Activated CD4-positive, alpha-beta T cell treated with anti-CD3 and anti-CD28 coated beads, Interleukin-2, amount 10 ng/mL, durations not matched to agents 7 days and 5 days (primary cell): ENCODE results near the gene ENKUR. TPM values are rescaled to one million over a fixed set of nuclear protein-coding genes. Genes with fewer than 3 reads are reported as not detected.
"Not testable (repeated sequence)": the region's sequence is repeated elsewhere in the genome, so short reads cannot be mapped to it uniquely, and the experiment has no call there.

Source experiments
- CTCF ChIA-PET: fragments of 350-600 bp; sonication (Branson Sonifier 250); formaldehyde crosslinking; loops from one replicate; lab custom pipeline; 2021; ENCODE audit warnings: antibody characterized with exemption; lab: Charles Lee
- POLR2A ChIA-PET: fragments of 350-600 bp; sonication (Branson Sonifier 250); formaldehyde crosslinking; loops from one replicate; lab custom pipeline; 2021; ENCODE audit warnings: antibody characterized with exemption; lab: Charles Lee
- DNase-seq: peaks from one replicate; pipeline ENCODE4 v3.0.0-alpha.2; 2020
- H3K27ac Mint-ChIP-seq: one replicate; pipeline ENCODE4 v1.8.0; 2021; ENCODE audit warnings: mild to moderate bottlenecking, moderate library complexity, mixed read lengths
- H3K27me3 Mint-ChIP-seq: one replicate; pipeline ENCODE4 v1.8.0; 2021; ENCODE audit warnings: mixed read lengths
- H3K36me3 Mint-ChIP-seq: one replicate; pipeline ENCODE4 v1.8.0; 2021; ENCODE audit warnings: low read depth, mixed read lengths
- H3K4me1 Mint-ChIP-seq: one replicate; pipeline ENCODE4 v1.8.0; 2021; ENCODE audit warnings: mixed read lengths
- H3K4me3 Mint-ChIP-seq: one replicate; pipeline ENCODE4 v1.8.0; 2021; ENCODE audit warnings: mild to moderate bottlenecking, moderate library complexity, mixed read lengths
- H3K9me3 Mint-ChIP-seq: one replicate; pipeline ENCODE4 v1.8.0; 2021; ENCODE audit warnings: mixed read lengths
- total RNA-seq, 2 experiments: library from RNA; stranded (reverse); gene quantifications; one replicate each; pipeline ENCODE4 v1.2.3, GENCODE V29; 2021

Gene ENKUR
- total RNA-seq, 2 experiments from 2014 or later, result not detected

GRCh38 chr10:24963521-24964041 lies 52.4 kb downstream of the ENKUR start:
- Mint-ChIP-seq H3K9me3 (no peaks in the 10 kb centered on the region), H3K27me3 (peaks cover 3% of the 10 kb centered on the region), H3K4me3 (no peak overlapping the region), H3K36me3 (no peaks in the 10 kb centered on the region), H3K4me1 (no peaks in the 10 kb centered on the region), H3K27ac (no peak overlapping the region)
- ChIA-PET CTCF (interaction anchor here (1.2 kb wide), 1 partner anchor 15 kb away, joined by 4 read pairs; no protein-coding TSS in a partner anchor), POLR2A (no interaction called here)
- no peak for DNase-seq

- POLR2A ChIA-PET, result no interaction called here
- no peaks in the 10 kb centered on the region for H3K36me3 Mint-ChIP-seq
- DNase-seq, result no peak
- CTCF ChIA-PET, result interaction anchor here (1.2 kb wide), 1 partner anchor 15 kb away, joined by 4 read pairs; no protein-coding TSS in a partner anchor
- no peak overlapping the region for H3K4me3 Mint-ChIP-seq
- H3K9me3 Mint-ChIP-seq, result no peaks in the 10 kb centered on the region
- H3K27ac Mint-ChIP-seq, result no peak overlapping the region
- peaks cover 3% of the 10 kb centered on the region for H3K27me3 Mint-ChIP-seq
- no peaks in the 10 kb centered on the region for H3K4me1 Mint-ChIP-seq
Observed at GRCh38 chr10:24962995-24963394, 53.0 kb downstream of the ENKUR start.

GRCh38 chr10:24961582-24961981 lies 54.4 kb downstream of the ENKUR start:
- Mint-ChIP-seq H3K4me1 (no peaks in the 10 kb centered on the region), H3K27me3 (peaks cover 3% of the 10 kb centered on the region), H3K4me3 (no peak overlapping the region), H3K36me3 (no peaks in the 10 kb centered on the region), H3K27ac (no peak overlapping the region), H3K9me3 (no peaks in the 10 kb centered on the region)
- POLR2A ChIA-PET, result no interaction called here
- no peak for DNase-seq
- CTCF ChIA-PET, result no interaction called here

GRCh38 chr10:24959382-24959730 lies 56.6 kb downstream of the ENKUR start:
- Mint-ChIP-seq H3K27ac (no peak overlapping the region), H3K4me3 (no peak overlapping the region), H3K27me3 (no peaks in the 10 kb centered on the region), H3K36me3 (no peaks in the 10 kb centered on the region), H3K9me3 (no peaks in the 10 kb centered on the region), H3K4me1 (no peaks in the 10 kb centered on the region)
- ChIA-PET CTCF (no interaction called here), POLR2A (no interaction called here)
- no peak for DNase-seq

- ChIA-PET CTCF (no interaction called here), POLR2A (no interaction called here)
- H3K27ac Mint-ChIP-seq, result no peak overlapping the region
- no peak overlapping the region for H3K4me3 Mint-ChIP-seq
- H3K36me3 Mint-ChIP-seq, result no peaks in the 10 kb centered on the region
- no peaks in the 10 kb centered on the region for H3K4me1 Mint-ChIP-seq
- H3K9me3 Mint-ChIP-seq, result no peaks in the 10 kb centered on the region
- no peak for DNase-seq
- no peaks in the 10 kb centered on the region for H3K27me3 Mint-ChIP-seq
Observed at GRCh38 chr10:24958721-24959381, 57.1 kb downstream of the ENKUR start.

- Mint-ChIP-seq H3K4me1 (peaks cover 5% of the 10 kb centered on the region), H3K36me3 (no peaks in the 10 kb centered on the region), H3K27me3 (no peaks in the 10 kb centered on the region), H3K9me3 (no peaks in the 10 kb centered on the region), H3K27ac (no peak overlapping the region), H3K4me3 (no peak overlapping the region)
- CTCF ChIA-PET, result no interaction called here
- DNase-seq, result no peak
- POLR2A ChIA-PET, result no interaction called here
Observed at GRCh38 chr10:24958091-24958720, 57.8 kb downstream of the ENKUR start.

GRCh38 chr10:24957624-24958051 lies 58.3 kb downstream of the ENKUR start:
- POLR2A ChIA-PET, CTCF ChIA-PET, H3K4me1 Mint-ChIP-seq, H3K27ac Mint-ChIP-seq, H3K4me3 Mint-ChIP-seq, H3K27me3 Mint-ChIP-seq, H3K36me3 Mint-ChIP-seq, H3K9me3 Mint-ChIP-seq, DNase-seq: not testable (repeated sequence)

GRCh38 chr10:24953675-24954074 lies 62.3 kb downstream of the ENKUR start:
- H3K4me3 Mint-ChIP-seq, result peak overlapping the region; percentile 68
- H3K27me3 Mint-ChIP-seq, result no peaks in the 10 kb centered on the region
- H3K36me3 Mint-ChIP-seq, result no peaks in the 10 kb centered on the region
- ChIA-PET CTCF (interaction anchor here (0.7 to 1.6 kb wide), 3 partner anchors 8 to 24 kb away, joined by 3 to 4 read pairs (median 3); no protein-coding TSS in a partner anchor), POLR2A (no interaction called here)
- H3K27ac Mint-ChIP-seq, result peak overlapping the region; percentile 72
- DNase-seq, result no peak
- H3K9me3 Mint-ChIP-seq, result no peaks in the 10 kb centered on the region
- H3K4me1 Mint-ChIP-seq, result peaks cover 20% of the 10 kb centered on the region

- no peaks in the 10 kb centered on the region for H3K27me3 Mint-ChIP-seq
- POLR2A ChIA-PET, result no interaction called here
- peak overlapping the region; percentile 68 for H3K4me3 Mint-ChIP-seq
- H3K9me3 Mint-ChIP-seq, result no peaks in the 10 kb centered on the region
- CTCF ChIA-PET, result interaction anchor here (0.7 to 1.6 kb wide), 5 partner anchors 7 to 154 kb away, joined by 3 to 5 read pairs (median 4); no protein-coding TSS in a partner anchor
- peaks cover 24% of the 10 kb centered on the region for H3K4me1 Mint-ChIP-seq
- peak overlapping the region; percentile 80 for H3K27ac Mint-ChIP-seq
- H3K36me3 Mint-ChIP-seq, result no peaks in the 10 kb centered on the region
- DNase-seq, result peak; percentile 37
Observed at GRCh38 chr10:24952707-24953645, 63.0 kb downstream of the ENKUR start.

GRCh38 chr10:24952143-24952706 lies 63.7 kb downstream of the ENKUR start, which contains the start of gene PRTFDC1:
TSS of gene PRTFDC1 (minus strand) at chr10:24952606. CDS start at chr10:24952575, 31 bp downstream.
- CTCF ChIA-PET, result interaction anchor here (0.5 to 1.5 kb wide), 4 partner anchors 12 to 259 kb away, joined by 3 to 6 read pairs (median 5); no protein-coding TSS in a partner anchor
- H3K4me1 Mint-ChIP-seq, result peaks cover 26% of the 10 kb centered on the region
- no peaks in the 10 kb centered on the region for H3K9me3 Mint-ChIP-seq
- H3K27ac Mint-ChIP-seq, result peak within 1 kb of the TSS; percentile 80
- H3K36me3 Mint-ChIP-seq, result no peaks in the 10 kb centered on the region
- DNase-seq, result peak; percentile 24
- peak within 1 kb of the TSS; percentile 68 for H3K4me3 Mint-ChIP-seq
- POLR2A ChIA-PET, result interaction anchor here (0.6 kb wide), 1 partner anchor 303 kb away, joined by 6 read pairs; no protein-coding TSS in a partner anchor
- H3K27me3 Mint-ChIP-seq, result no peaks in the 10 kb centered on the region

GRCh38 chr10:24951201-24952142 lies 64.5 kb downstream of the ENKUR start:
- POLR2A ChIA-PET, result interaction anchor here (0.6 kb wide), 1 partner anchor 302 kb away, joined by 6 read pairs; no protein-coding TSS in a partner anchor
- no peak for DNase-seq

More at GRCh38 chr10:24951201-24952142, 64.5 kb downstream of the ENKUR start:
- peaks cover 26% of the 10 kb centered on the region for H3K4me1 Mint-ChIP-seq
- peak overlapping the region; percentile 71 for H3K27ac Mint-ChIP-seq
- peak overlapping the region; percentile 64 for H3K4me3 Mint-ChIP-seq
- H3K36me3 Mint-ChIP-seq, result no peaks in the 10 kb centered on the region
- H3K27me3 Mint-ChIP-seq, result no peaks in the 10 kb centered on the region
- H3K9me3 Mint-ChIP-seq, result no peaks in the 10 kb centered on the region
- CTCF ChIA-PET, result interaction anchor here (0.5 to 1.5 kb wide), 4 partner anchors 11 to 259 kb away, joined by 3 to 6 read pairs (median 5); no protein-coding TSS in a partner anchor
